ENCODE results near the gene CEP63.

The CEP63 gene

DNA sequence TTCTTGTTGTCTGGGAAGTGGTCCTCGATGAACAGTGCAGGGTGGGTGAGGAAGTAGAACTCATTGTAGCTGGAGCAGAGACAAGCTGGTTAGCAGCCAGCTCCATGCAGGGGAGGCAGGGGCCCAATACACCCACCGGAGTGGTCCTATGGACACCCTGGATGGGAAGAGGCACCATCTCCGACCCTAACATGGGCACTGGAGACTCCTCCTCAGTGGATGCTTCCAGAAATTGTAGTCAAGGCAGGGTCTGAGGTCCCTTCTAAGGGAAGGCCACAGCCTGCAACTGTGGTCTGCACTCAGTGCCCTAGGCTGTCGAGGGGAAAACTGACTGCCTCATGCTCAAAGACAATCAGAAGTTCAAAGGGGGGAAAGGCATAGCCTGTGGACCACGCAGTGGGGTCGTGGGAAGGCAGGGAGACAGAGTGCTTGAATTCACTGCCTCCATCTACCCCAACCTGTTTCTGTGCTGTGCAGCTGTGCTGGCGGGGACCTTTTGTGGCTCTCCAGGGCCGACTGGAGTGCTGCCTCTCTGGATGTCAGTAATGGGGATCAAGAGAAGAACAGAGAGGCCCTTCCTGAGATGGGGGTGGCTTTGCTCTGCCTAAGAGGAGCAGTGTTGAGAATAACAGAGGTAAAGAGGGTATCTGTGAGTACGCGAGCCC lies 123.0 kb downstream of the CEP63 start:
- no peak for DNase-seq (ENCODE audit: low read depth)

DNA sequence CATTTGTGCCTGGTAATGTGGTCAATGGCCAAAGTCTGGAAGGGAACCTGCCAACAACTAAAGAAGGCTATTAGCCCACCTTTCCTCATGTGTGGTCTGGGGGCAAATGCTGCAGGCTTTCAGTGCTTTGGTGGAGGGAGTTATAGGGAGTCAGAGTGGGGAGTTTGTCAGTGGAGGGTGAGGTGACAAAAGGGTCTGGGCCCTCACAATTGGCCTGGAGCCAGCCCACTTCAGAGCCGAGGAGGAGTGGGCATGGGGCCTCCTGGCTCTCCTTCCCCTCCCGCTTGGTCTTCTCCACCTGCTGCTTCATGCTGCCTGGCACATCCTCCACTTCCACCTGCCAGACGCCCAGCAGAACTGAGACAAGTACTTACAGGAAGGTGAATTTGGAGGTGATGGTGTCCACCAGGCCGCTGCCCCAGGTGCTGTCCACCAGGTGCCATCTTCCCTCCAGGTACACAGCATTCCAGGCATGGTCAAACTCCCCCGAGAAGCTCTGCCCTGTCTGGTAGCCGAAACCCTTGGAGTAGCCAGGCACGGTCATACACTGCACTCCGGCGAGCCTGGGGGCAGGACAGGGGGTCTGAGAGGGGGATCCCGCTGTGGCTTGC lies 124.1 kb downstream of the CEP63 start:
- no peak for DNase-seq (ENCODE audit: low read depth)

DNA sequence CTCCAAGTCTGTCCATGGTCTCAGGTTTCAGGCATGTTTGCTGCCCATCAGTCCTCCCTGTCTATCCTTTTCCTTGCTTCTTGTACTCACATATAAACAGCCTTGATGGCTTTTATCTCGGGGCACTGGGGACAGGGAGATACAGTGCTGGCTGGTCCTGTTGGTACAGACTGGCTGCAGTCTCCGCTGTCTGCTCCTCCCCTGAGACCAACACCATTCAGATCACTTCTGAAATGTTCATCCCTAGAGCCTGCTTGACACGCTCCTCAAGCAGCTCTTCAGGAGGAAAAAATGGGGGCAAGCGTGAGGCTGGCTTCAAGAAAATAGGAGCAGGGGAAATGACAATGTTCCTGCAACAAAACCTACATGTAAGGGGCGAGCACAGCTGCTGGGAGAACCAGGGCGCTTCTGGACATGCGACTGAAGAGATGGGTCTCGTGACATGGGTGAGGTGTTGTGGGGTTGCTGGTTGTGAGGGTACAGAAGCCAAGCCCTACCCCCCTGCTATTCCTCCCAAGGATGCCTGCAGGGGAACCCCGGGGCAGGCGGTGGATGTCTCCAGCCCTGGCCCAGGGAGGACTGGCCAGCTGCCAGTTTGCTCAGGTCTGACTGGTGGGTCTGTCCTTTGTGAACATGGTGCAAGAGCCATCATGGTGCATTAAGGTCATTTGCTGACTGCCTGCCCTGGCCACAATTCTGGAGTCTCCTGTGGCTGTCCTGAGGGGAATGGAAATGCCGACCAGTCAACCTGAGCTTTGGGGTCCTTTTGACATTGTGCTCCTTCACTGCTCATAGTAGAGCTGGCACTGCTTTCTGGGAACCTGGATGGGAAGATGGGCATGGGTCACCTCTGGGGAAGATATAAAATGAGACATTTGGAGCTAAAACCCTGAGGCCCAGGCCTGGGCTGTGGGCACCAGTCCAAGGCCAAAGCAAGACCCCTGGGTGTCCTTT lies 124.9 kb downstream of the CEP63 start:
- DNase-seq (ENCODE audit: low read depth) = no peak

DNA sequence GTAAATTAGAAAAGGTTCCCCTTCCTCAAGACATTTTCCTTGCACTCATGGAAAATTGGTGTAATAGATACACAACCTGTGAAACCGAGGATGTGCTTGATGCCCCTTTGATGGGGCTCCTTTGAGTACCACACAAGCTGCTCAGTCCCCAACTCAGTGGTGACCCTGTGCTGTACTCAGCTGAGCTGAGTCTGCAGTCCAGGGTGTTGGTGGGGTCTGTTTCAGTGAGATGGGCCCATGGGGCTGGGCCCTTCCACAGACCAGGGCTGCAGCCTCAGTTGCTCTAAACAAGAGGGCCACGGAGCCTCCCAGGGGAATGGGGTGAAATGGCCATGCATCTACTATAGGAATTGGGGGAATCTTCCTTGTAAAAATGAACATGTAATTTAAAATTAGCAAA lies 125.7 kb downstream of the CEP63 start:
- no peak for DNase-seq (ENCODE audit: low read depth)

DNA sequence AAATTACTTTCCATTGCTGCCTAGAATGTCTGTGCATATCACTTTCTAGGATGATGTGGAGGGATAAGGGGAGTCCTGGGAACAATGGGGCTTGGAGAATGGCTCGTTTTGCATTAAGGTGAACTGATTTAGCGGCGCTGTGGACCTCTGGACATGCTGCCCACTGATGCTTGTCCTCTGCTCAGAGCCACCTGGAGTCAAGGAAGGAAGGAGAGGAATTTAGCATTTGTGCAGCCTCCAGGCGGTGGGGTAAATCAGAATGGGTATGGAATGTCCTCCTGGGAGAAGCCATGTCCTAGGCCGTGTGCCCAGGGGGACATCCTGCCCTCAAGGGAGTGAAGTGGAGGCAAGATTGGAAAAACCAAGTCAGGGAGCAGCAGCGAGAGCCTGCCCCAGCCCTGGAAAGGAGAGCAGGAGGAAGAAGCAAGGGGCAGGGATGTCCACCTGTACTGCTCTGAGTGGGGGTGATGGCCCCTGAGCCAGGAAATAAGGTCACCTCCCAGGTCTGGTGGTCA lies 127.2 kb downstream of the CEP63 start:
- no peak for DNase-seq (ENCODE audit: low read depth)

DNA sequence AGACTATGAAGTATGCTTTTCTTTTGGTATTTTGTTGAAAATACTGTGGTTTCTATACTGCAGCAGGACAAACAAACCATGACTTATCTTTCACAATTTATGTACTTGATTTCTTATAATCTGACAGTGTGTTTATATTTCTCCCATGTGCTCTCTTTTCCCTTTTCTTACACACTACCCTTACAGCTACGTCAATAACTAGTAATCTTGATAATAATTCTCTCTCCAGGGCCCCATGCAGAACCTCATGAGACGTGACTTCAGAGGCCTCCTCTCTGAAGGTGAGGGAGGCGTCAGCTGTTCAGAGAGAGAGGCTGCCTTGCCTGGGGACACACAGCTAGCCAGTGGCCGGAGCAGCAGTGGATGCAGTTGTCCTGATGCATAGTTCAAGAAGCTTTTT lies 129.1 kb downstream of the CEP63 start:
- no peak for DNase-seq (ENCODE audit: low read depth)

DNA sequence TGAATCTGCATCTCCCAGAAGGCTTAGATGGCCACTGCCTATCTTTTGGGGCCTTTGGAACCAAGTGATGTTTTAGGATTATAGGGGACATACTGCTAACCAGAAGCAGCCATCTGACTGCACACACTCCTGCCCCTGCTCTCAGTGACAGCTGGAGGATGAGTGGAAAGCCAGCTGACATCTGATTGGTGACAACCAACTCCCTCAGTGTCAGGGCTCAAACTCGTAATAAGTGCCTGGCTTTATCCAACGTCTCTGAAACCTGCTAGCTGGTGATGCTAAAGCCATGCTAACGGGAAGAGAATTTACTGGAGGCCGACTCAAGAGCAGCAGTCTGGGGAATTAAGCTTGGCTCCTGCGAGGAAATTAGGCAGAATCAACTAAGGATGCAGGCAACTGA lies 129.9 kb downstream of the CEP63 start:
- no peak for DNase-seq (ENCODE audit: low read depth)

DNA sequence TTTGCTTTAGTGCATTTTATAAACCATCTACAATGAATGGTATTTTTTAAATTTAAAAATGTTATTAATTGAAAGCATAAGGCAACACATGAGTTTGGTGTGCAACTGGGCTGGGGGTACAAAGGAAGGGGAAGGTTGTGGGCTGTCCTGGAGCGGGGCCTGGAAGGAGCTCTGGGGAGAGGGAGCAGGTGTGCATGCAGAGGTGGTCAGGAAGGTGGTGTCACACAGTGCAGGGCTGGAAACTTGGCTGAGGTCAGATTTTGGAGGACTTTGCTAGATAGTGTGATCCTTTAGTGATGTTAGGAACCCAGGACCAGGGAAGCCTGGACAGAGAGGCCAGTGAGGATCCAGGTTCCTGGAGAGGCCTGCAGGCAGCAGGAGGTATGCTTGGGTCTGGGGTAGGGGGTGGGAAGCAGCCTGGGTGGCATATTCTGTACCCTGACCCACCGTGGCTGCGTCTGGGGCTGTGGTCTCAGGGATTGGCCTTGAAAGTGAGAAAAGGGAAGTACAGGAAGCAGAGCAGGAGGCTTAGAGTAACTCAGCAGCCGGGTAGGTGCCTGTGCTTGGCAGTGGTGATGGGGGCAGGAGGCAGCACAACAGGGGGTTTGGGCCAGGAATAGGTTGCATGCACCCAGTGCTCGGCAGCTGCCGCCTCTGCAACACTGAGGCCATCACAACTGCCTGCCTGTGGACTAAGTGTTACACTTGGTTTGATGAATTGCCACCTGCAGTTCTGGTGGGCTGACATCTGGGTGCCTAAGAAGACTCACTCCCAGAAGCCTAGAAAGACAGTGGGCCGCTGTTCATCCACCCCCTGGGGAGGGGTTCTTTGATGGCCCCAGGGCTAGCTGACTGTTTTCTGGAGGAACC lies 132.0 kb downstream of the CEP63 start:
- DNase-seq (ENCODE audit: low read depth) = no peak

DNA sequence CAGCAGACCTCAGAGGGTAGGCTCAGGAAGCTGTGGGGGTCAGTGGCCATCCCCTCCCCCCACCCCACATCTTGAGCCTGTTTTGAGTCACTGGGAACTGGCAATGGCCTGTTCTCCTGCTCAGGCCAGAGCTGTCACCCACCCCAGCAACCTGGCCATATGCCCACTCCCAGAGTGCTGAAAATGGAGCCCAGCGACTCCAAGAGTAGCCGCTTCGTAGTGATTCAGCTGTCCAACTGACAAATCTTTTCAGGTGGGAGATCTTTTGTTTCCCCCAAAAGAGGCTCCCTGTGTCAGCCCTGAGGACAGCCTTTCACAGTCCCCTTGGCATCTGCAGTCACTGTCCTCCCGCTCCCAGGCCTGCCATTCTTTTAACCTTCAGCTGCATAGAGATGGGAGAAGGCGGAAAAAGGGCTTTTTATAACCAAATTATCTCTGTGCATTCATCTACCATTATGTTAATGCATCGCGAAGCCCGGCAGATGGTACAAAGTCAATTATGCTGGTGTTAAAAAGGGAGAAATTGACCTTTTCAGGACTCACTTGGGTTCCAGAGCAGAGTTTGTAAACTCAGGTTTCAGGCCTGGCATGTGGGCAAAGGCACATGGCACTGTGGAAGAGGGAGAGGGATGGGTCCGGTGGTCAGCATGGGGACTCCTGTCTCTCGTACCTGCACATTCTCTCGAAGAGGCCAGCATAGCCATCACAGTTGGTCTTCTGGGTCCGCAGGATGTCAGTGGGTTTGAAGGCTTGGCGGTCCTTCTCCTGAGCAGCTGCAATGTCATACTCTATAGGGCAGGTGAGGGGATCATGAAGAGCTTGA lies 132.8 kb downstream of the CEP63 start:
- no peak for DNase-seq (ENCODE audit: low read depth)

DNA sequence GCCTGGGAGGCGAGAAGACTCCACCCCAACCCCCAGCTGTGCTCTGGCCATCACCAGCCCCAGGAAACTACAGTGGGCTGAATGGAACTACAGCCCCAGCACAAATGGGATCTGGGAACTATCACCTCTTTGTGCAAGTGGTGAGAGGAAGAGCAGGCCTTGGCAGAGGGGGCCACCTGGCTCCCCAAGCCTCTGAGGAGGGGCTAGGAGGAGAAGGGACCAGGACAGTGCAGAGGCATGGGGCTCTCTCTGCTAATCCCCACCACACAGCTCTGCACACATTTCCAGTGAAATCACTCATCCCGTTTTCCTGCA lies 133.4 kb downstream of the CEP63 start:
- DNase-seq (ENCODE audit: low read depth) = no peak

DNA sequence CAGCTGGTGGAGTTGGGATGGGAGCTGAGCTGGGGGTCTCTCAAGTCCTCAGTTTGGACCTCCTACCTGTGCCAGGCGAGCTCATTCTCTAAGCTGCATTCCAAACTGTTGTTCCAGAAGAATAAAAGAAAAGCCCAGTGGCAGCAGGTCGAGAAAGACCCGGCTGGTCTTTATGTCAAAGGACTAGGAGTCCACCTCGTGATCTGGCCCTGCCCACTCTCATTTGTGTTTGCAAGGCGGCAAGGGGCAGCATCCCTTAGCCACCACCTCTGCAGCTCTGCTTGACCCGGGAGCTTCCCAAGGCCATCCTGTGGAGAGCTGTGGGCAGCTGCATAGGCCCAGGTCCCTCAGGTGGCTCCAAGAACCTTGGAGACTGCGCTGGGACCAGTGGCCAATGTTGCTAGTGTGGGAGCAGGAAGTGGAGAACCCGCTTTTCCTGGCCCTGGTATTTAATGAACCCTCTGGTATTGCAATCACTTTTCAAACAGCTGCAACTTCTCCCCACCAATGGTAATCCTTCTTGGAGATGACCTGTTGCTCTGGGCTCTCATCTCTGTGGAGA lies 134.1 kb downstream of the CEP63 start:
- DNase-seq (ENCODE audit: low read depth) = no peak

DNA sequence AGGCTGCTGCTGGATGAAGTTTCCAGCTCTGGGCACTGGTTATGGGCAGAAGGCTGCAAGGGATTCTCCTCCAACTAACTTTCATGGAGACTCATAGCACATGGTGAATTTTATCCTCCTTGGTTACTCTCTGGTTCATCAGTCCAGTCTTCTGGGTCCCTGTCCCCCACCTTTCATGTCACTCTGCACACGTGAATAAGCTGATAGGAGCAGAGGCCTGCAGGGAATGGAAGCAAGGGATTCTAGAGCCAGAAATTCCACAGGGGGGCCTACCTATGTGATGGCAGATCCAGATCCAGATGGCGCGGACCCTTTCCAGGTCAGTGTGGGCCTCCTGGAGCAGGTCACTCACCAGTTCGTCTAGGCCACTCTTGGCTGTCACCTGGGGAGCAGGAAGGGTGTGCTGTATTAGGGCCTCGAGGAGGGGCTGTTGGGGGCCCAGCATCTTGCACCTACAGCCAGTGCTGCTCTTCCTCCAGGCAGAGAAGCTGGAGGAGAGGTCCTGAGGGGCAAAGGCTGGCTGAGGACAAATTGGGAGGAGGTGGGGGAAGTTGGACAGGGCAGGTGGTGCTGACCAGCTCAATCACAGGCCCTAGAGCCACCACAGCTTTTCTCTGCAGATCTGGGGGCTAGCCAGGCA lies 134.7 kb downstream of the CEP63 start:
- DNase-seq (ENCODE audit: low read depth) = no peak

DNA sequence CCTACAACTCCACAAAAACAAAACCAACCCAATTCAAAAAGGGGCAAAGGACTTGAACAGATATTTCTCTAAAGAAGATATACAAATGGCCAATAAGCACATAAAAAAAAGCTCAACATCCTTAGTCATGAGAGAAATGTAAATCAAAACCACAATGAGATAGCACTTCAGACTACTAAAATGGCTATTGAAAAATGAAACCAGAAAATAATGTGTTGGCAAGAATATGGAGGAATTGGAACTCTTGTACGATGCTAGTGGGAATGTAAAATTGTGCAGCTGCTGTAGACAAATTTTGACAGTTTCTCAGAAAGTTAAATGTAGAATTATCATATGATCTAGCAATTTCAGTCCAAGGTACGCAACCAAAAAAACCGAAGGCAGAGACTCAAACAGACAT lies 136.0 kb downstream of the CEP63 start:
- DNase-seq (ENCODE audit: low read depth) = no peak

DNA sequence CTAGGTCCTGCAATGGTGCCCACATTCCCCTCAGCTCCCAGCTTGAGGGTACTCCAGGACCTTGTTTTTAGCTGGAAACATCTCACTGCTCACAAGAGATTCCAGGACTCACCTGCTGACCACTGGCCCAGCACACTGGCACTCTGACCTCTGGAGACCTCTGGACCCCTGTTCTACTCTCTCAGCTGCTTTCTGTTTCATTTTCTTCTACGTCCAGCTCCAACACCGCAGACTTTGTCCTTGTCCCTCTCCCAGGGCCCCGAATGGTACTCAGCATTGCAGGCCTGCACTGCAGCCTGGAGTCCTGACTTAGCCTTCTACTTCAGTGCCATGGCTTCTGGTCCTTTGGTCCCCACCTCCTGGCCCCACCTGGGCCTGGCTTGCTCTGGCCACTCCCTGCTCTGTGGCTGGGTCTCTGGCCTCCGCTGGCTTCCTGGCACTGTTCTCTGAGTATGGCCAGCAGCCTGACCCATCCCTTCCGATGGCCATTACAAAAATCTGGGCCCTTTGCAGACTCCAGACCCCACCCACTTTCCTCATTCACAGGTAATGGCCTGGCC lies 137.0 kb downstream of the CEP63 start:
- DNase-seq (ENCODE audit: low read depth) = no peak

DNA sequence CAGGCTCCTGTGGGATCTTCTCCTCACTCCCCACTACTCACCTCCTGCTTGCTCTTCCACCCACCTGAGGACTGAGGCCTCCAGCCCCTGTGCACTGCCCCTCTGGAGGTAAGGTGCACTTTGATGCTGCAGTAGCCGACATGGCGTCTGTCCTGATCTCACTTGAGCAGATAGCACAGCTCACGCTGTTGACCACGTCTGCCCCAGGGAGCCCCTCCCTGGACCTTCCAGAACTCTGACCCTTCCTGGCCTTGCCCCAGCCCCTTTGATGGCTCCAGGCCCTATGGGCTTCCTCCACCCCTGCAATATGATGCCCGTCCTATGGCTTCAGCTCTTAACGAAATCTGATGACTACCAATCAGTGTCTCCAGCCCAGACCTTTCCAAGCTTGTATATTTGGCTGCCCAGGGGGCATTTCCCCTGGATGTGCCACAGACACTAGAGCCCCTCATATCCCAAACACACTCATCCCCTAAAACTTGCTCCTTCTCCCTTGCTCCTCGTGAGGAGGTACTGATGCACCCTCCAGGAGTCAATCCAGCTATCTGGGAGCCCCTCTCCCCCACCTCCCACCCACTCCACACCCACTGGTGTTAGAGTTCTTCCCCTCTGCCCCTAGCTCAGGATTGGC lies 137.9 kb downstream of the CEP63 start:
- DNase-seq (ENCODE audit: low read depth) = no peak

Measured in stimulated activated CD8-positive, alpha-beta memory T cell treated with anti-CD3 and anti-CD28 coated beads, Interleukin-4, amount 100 ng/mL, for 24 hours (primary cell).